Panc1 (cell line): Measurements from ENCODE around the gene TMEFF2.

Experiments
- POLR2AphosphoS5 ChIP-seq: IDR thresholded peaks from 2 replicates; pipeline ENCODE4 v1.6.1; 2012; ENCODE audit warnings: mild to moderate bottlenecking, low read depth, low read length, moderate library complexity
- TF ChIP-seq, protein P1 (sequence below): fragments of 450-650 bp; IDR thresholded peaks from 2 replicates; pipeline ENCODE4 v1.5.1; 2017; ENCODE audit warnings: mild to moderate bottlenecking

DNA sequence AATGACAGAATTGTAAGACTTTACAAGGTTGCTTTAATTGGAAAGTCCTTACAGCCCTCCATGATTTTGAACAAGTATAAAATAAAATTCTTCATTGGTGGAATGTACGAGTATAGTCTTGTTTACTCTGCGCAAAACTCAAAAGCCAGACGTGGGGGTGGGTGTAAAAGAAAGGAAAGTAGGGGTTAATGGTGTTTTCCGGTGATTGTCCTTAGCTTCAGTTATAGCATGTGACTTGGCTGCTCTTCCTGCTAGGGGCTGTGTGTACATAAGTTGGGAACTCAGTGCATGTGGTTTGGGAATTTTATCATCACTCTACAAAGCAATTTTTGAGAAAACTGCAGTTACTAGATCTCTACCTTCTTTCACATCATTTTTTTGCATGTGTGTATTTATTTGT lies 265.4 kb downstream of the TMEFF2 start:
- TF ChIP-seq, protein P1, sequence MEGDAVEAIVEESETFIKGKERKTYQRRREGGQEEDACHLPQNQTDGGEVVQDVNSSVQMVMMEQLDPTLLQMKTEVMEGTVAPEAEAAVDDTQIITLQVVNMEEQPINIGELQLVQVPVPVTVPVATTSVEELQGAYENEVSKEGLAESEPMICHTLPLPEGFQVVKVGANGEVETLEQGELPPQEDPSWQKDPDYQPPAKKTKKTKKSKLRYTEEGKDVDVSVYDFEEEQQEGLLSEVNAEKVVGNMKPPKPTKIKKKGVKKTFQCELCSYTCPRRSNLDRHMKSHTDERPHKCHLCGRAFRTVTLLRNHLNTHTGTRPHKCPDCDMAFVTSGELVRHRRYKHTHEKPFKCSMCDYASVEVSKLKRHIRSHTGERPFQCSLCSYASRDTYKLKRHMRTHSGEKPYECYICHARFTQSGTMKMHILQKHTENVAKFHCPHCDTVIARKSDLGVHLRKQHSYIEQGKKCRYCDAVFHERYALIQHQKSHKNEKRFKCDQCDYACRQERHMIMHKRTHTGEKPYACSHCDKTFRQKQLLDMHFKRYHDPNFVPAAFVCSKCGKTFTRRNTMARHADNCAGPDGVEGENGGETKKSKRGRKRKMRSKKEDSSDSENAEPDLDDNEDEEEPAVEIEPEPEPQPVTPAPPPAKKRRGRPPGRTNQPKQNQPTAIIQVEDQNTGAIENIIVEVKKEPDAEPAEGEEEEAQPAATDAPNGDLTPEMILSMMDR = no peak
- TF ChIP-seq POLR2AphosphoS5 = no peak
